HG02840 (cell line): ENCODE data around the gene PKD2.
"Not testable (repeated sequence)": the region's sequence is repeated elsewhere in the genome, so short reads cannot be mapped to it uniquely, and the experiment has no call there.

Source experiments
- ATAC-seq: cut with Tn5 transposase; IDR thresholded peaks from one replicate; pipeline ENCODE4 v1.9.1; 2021; ENCODE audit warnings: mild to moderate bottlenecking, moderate library complexity, moderate number of reproducible peaks; ENCODE audit not compliant: unreplicated experiment, low FRiP score

Gene PKD2

DNA sequence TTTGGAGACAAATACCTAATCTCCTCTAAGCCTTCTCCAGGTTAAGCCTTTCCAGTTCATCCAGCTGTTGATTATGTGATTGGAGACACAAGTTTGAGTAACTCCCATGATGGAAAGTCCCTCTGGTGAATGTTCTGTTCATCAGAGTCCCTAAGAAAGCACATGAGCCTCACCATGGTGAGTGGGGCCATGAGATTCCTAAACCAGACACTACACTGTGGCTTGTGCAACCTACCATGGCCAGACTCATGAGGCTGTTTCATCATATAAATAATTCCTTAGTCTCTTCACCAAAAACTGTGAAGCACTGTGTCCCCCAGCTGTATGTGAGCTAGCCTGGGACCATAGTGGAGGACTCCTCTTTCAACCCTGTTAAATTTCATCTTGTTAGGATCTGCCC lies 14.4 kb downstream of the PKD2 start:
- no peak for ATAC-seq

DNA sequence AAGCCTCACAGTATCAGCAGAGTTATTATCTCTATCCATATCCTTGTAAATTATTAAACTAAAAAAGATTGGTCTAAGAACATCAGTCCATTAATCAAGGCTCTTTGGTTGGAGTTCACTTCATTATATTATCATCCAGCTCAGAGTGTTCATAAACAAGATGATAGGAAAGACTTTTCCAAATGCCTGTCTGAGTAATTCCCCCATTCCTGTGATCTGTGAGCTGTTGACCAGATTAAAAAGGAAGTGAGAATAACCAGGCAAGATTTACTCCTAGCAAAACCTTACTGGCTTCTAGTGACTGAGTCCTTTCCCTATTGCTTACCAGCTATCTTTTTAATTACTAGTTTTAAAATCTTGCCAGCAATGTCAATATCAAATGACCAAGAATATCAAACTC lies 14.9 kb downstream of the PKD2 start:
- no peak for ATAC-seq

DNA sequence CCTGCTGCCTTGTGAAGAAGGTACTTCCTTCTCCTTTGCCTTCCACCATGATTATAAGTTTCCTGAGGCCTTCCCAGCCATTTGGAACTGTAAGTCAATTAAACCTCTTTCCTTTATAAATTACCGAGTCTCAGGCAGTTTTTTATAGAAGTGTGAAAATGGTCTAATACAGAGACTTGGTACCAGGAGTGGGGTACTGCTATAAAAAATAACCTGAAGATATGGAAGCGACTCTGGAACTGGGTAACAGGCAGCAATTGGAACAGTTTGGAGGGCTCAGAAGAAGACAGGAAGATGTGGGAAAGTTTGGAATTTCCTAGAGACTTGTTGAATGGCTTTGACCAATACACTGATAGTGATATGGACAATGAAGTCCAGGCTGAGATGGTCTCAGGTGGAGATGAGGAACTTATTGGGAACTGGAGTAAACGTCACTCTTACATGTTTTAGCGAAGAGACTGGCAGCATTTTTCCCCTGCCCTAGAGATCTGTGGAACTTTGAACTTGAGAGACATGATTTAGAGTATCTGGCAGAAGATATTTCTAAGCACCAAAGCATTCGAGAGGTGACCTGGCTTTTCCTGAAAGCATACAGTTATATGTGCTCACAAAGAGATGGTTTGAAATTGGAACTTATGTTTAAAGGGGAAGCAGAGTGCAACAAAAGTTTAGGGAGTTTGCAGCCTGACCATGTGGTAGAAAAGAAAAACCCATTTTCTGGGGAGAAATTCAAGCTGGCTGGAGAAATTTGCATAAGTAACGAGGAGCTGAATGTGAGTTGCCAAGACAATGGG lies 18.6 kb downstream of the PKD2 start:
- ATAC-seq = not testable (repeated sequence)

DNA sequence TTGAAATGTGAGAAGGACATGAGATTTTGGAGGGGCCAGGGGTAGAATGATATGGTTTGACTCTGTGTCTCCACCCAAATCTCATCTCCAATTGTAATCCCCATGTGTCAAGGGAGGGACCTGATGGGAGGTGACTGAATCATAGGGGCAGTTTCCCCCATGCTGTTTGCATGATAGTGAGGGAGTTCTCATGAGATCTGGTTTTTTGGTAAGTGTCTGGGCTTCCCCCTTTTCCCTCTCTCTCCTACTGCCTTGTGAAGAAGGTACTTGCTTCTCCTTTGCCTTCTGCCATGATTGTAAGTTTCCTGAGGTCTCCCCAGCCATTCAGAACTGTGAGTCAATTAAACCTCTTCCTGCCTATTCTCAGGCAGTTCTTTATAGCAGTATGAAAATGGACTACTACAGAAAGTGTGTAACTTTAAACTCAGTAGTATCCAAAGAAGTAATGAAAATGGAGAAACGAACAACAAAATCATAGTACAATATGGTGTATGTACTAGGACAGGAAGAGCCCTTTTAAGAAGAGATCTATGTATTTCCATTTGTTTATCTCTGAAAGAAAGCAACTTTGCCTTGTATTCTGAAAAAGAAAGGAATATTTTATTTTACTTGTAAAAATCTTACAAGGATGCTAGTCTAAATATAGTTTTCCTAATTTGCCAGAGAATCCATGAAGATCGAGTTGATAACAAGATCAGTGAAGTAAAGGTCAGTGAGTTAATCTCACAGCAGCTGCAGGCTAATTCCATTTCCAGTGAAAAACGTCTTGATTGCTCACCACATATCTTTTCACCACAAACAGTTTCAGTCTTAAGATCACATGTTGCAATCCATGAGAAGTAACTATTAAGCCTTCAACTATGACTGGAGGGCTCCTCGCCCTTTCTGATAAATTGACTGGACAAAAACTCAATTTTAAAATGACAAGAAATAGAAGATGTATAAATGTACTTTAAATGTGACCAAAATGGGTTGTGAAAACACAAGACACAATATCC lies 20.5 kb downstream of the PKD2 start:
- ATAC-seq = no peak

DNA sequence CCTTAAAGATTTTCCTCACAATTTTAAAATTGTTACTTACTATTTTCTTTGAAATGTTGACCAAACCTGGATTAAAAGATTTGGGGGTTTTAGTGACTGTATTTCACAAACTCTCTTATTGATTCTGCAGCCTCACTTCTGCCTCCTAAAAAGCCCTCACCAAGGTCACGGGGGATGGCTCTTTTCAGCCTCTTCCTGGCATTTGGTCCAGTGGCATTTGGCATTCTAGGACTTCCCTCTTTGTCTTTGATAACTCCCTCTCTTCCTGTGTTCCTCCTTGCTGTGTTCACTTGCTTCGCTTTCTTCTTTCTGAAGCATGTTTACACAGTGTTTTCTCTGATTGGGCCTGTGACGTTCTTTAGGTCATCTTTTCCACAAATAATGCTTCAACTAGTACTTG lies 21.5 kb downstream of the PKD2 start:
- ATAC-seq = no peak

DNA sequence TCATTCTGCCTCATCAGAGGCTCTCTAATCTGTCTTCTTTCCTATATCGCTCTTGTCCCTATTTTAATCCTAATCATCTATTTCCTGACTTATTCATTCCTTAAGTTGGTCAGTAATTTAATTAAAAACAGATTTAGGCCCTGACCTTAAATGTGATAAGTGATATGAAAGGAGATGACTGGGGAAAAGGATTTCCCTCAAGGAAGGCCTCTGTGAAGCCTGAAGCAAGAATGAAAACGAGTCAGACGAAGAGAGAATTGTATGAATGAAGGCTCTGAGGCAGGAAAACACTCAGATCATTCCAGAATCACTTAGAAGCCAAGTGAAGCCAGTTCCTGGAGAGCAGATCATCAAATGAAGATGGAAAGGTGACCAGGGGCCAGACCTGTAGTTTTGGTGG lies 22.1 kb downstream of the PKD2 start:
- ATAC-seq = no peak

DNA sequence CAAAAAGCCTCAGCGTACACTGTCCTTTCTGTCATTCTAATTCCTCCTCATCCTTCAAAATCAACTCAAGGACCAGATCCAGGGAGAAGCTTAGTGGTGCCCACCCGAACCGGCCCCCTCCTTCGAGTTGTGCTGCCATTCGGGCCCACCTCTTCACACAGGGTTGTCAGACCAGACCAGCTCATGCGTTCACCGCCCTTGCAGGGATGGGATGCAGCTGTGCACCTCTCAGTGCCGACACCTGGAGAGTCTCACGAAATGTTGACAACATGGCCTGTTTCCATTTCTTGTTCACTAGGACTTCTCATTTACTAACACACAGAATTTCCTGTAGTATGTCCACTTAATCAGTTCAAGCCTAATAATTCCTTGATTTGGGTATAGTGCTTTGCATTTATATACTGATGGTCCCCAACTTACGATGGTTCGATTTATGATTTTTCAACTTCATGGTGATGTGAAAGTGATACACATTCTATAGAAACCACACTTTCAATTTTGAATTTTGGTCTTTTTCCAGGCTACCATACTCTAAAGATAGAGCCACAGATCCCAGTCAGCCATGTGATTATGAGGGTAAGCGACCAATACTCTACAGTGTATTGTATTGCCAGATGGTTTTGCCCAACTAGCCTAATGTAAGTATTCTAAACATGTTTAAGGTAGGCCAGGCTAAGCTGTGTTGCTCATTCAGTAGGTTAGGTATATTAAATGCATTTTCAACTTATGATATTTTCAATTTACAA lies 23.3 kb downstream of the PKD2 start:
- ATAC-seq = no peak

DNA sequence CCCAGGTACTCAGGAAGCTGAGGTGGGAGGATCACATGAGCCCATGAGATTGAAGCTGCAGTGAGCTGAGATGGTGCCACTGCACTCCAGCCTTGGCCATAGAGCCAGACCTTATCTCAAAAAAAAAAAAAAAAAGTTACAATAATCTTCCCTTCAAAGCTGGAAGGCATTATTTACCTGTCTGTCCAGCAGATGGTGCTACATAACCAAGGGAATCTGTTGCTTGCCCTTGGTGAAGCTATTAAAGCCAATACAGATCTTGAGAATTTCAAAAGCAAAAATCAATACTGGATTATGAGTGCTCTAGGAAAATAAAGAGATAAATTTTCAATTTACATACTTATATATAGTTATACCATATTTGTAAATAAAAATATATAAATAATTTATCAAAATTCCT lies 25.9 kb downstream of the PKD2 start:
- no peak for ATAC-seq

DNA sequence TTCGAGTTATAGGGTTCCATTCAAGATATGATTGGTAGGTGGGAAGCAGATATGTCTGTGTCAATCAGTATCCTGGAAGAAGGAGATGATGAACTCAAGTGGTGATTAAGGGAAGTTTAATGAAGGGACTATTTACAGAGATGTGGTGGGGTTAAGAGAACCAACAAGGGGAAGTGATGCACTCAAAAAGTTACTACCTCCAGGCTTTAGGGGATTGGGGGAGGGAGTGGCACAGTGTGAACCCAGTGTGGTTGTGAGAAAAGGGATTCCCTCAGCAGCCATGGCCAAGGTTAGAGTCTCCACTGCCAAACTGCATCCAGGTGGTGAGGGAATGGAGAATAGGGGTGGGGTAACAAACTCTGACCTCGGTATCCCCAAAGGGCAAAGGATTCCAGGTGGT lies 27.9 kb downstream of the PKD2 start:
- ATAC-seq = no peak

DNA sequence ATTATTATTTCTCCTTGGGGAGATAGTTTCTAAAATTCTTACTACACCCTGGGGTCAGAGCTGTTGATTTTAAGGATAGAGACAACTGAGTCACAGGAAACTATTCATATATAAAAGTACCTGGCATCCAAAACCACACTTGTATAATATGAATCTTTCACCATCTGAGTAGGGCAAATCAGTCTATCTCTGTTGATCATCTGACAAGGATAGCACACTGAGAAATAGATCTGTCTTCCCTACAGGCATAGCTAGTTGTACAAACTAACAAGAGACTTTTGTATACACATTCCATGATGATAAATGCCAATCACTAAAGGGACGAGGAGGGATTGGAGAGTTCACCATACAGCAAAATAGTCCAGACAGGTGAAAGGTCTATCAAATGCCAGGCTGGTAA lies 30.0 kb downstream of the PKD2 start:
- no peak for ATAC-seq

DNA sequence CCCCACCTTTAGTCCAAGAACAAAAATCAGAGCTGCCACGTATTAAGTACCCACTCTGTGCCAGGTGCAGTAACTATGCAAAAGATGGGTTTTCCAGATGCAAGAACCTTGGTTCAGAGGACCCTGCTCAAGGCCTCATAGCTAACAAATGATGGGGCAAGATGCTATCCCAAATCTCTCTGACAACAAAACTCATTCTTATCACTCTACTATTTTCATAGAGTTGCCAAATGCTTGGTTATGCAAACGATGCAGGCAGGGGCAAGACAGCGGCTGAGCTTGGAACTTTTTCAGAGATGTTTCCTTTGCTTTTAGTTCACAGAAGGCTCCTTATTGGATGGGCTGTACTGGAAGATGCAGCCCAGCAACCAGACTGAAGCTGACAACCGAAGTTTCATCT lies 30.5 kb downstream of the PKD2 start:
- ATAC-seq = no peak

DNA sequence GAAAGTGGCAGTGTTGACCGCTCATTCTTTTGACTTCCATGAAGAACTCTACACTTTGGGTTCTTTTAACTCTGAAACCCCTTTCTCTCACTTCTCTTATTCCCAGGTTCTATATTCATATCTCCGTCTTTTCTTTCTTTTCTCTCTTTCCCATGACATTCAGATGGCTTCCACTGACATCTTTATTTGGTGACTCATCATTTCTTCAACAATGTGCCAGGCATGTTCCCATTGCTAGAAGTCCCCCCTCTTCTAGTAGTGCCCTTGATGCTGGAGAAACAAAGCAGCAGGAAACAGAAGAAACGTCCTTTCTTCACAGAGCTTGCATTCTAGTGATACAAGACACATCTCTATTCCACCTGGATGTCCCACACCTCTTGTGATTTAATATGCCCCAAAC lies 33.3 kb downstream of the PKD2 start:
- no peak for ATAC-seq

DNA sequence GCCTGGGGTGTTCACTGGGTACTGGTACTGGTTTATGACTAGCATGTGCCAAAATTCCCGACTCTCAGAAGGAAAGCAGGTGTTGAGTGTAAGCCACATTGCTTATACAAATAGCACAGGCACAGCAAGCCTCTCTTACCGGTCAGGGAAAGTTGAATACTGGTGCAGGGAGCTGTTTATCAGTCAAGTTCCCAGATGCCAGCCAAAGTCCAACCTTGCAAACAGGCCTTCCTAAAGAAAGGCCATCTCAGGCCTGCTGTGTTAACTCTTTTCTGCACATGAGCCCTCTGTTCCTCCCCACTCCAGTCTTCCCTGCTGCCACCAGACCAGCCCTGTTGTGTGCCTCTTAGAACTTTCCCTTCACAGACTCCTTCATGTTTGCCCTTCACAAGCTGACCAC lies 34.2 kb downstream of the PKD2 start:
- no peak for ATAC-seq

DNA sequence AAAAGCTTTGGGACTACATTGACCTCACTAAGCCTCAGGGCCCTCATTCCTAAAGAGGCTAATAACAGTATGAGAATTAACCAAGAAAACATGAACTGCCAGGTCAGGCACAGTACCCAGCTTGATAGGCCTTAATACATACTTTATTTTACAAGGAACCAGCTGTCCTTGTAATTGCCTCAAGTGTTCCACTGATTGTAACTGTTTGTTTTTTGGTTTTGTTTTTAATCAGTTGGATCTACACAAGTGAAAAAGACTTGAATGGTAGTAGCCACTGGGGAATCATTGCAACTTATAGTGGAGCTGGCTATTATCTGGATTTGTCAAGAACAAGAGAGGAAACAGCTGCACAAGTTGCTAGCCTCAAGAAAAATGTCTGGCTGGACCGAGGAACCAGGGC lies 35.6 kb downstream of the PKD2 start:
- no peak for ATAC-seq

DNA sequence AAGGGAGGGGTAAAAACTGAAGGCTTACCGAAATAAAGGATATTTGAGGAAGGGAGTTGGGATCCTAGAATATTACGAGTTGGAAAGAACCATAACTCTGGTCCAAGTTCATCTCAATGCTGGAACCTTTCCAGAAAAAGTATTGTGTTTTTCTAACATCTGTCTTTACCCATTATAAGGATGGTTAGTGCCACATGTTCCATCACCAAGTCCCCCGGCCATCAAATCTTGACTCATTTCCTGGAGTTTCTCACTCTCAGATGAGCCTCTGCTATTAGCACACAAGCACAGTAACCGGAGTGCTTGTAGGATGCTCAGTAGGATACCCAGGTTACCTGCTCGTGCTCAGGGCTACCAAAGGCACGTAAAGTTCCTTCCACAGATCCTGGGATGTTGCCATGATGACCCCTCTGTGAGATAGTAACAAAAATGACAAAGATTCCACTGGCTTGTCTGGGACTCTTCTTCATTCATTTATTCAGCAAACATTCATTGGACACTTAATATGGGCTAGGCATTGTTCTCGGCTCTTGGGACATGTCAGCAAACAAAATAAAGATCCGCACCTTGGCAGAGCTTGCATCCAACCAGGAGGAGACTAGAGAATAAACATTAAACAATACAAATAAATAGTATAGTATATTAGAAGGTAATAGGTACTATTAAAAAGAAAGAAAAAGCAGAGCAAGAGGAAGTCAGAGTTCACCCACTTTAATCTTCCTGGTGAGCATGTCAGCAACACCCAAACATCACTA lies 36.3 kb downstream of the PKD2 start:
- ATAC-seq = no peak

DNA sequence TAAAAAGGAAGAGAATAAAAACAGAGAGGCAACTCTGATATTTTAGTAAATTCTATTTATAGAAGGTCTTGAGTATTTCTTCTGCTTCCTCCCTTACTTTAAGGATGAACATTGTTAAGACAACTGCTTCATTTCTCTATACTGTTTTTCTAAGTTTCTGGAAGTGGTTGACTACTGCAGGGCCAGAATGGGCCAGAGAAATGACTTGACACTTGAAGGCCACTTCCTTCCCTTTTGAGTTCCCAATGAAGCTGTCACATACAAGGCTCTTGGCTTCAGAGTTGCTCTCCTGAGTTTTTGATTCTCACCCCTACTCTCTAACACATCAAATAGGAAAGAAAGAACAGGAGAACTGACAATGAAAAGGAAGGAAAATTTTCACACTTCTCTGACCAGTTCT lies 37.6 kb downstream of the PKD2 start:
- no peak for ATAC-seq

DNA sequence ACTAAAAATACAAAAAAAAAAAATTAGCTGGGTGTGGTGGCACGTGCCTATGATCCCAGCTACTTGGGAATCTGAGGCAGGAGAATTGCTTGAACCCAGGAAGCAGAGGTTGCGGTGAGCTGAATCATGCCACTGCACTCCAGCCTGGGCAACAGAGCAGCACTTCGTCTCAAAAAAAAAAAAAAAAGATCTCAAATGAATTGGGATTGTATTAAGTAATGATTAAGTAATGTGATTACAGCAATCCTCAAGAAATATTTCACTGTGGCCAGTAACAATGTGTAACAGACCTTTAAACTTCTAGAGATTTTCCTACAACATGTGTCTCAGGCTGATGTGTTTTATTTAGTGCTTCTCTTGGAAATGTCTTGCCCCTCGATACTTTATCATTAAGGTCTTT lies 46.8 kb downstream of the PKD2 start:
- no peak for ATAC-seq

DNA sequence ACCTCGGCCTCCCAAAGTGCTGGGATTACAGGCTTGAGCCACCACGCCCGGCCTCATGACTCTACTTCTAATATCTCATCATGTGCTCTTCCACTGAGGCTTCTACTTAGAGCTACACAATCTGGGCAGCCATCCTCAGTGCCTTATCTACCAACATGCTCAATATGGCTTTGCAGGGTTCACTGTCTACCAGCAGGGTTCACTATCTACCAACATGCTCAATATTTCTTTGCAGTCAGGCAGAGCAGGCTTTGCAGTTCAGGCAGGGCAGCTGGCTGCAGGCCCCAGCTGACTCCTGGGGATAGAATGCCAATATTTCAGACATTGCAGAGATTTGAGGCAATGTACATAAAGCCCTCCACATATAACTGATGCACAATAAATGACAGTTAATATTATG lies 47.5 kb downstream of the PKD2 start:
- no peak for ATAC-seq

DNA sequence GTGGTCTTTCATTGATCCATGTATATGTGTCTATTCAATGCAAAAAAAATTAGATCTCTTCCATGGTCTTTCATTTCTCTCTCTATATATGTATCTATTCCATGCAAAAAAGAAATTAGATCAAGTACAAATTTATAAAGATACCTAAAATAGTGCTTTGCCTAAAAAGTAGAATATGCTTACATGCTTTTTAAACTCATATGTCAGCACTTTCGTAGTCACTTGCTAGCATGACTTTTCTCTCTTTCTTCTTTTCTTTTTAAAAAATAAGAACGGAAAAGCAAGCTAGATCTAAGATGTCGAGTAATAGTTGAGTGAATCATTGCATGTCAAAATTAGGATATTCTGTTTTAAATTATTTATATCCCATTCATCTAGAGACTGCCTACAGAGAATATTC lies 50.9 kb downstream of the PKD2 start:
- ATAC-seq = no peak

DNA sequence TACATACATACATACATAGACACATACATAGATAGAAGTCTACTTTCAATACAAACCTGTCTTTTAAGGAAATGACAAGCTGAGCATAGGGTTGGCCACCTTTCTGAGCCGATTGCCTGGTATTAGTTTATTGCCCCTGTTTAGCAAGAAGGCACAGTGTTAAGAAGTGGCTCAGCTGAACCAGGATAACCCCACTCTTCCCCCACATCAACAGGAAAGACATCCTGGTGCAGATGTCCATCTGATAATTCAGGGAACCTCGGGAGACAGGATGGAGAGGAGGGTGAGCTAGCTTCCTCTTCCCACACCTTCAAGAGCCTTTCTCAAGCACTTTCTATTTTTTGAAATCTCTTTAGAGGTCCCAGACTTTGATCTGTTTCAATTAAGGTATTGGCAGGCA lies 52.3 kb downstream of the PKD2 start:
- ATAC-seq = no peak
